ENCODE data around the gene PTTG1IP.

DNA sequence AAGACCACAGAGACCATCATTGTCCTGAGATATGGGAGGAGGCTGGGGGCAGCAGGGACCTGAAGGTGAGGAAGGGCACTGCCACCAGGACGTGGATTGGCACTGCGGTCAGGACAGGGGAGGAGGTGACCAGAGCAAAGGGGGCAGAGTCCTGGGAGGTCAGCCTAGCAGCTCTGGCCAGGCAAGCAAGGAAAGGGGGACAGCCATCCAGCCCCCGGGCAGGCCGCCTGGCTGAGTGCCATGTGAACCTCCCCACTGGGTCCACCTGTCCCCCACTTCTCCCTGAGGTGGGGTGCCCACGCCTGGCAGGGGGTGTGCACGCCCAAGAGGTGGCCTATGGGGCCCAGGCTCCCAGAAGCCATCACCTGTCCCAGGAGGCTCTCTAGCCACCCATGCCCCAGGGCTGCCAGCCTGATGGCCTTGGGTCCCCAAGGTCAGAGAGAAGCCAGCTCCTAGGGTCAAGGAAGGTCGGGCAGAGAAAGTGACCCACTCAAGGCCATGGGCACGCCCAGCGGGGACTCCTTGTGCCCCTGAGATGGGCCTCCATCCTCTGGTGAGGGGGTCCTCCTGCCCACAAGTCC, 17.6 kb upstream of the PTTG1IP start:
- TF ChIP-seq, protein P1, sequence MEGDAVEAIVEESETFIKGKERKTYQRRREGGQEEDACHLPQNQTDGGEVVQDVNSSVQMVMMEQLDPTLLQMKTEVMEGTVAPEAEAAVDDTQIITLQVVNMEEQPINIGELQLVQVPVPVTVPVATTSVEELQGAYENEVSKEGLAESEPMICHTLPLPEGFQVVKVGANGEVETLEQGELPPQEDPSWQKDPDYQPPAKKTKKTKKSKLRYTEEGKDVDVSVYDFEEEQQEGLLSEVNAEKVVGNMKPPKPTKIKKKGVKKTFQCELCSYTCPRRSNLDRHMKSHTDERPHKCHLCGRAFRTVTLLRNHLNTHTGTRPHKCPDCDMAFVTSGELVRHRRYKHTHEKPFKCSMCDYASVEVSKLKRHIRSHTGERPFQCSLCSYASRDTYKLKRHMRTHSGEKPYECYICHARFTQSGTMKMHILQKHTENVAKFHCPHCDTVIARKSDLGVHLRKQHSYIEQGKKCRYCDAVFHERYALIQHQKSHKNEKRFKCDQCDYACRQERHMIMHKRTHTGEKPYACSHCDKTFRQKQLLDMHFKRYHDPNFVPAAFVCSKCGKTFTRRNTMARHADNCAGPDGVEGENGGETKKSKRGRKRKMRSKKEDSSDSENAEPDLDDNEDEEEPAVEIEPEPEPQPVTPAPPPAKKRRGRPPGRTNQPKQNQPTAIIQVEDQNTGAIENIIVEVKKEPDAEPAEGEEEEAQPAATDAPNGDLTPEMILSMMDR (optimal IDR thresholded peaks at IDR 0.05 in 1 of 3, IDR thresholded peaks at IDR 0.05 in 1 of 3, conservative IDR thresholded peaks at IDR 0.05 in 1 of 3; ENCODE audit: extremely low read depth in 1 of 3, insufficient read depth in 2 of 3, low read length in 3 of 3): no peak
- TF ChIP-seq EZH2 (IDR thresholded peaks at IDR 0.05; ENCODE audit: low read length): no peak
